HepG2 (cell line): ENCODE data around the gene GBA3. TPM values are rescaled to one million over a fixed set of nuclear protein-coding genes. Genes with fewer than 3 reads are reported as not detected.

Experiments
- ATAC-seq: fragments of 200-7000 bp; cut with Tn5 transposase; 3 replicates; pipeline ENCODE4 v1.9.1; 2020; ENCODE audit warnings: mild to moderate bottlenecking, moderate library complexity
- BruUV-seq: library from RNA; stranded (reverse); fragments of 400-500 nt; replicated peaks from 2 replicates; lab custom pipeline; 2021; lab: Mats Ljungman, UMichigan
- CTCF ChIA-PET: fragments of 300-600 bp; formaldehyde crosslinking; extraction: SDS; loops from one replicate; lab custom pipeline; 2021; ENCODE audit warnings: low total read pairs, inconsistent platforms, low intra/inter-chr PET ratio; lab: Yijun Ruan, JAX
- POLR2A ChIA-PET: fragments of 350-600 bp; sonication (Branson Sonifier 250); formaldehyde crosslinking; loops from one replicate; lab custom pipeline; 2020; ENCODE audit warnings: antibody characterized with exemption, inconsistent platforms; lab: Yijun Ruan, JAX
- DNase-seq: peaks from one replicate; pipeline ENCODE4 v3.0.0-alpha.2; 2015; ENCODE audit warnings: low spot score
- FAIRE-seq: peaks from 3 replicates; lab custom pipeline; 2011; peaks lifted over from hg19 to GRCh38; lab: Jason Lieb, UNC
- H2AFZ ChIP-seq: one replicate; pipeline ENCODE4 v1.6.1; 2011; ENCODE audit warnings: low read length, inconsistent platforms
- H3K27ac ChIP-seq: fragments of 300-600 bp; 3 replicates; pipeline ENCODE4 v1.8.0; 2011; ENCODE audit warnings: mixed run types, mild to moderate bottlenecking, mixed read lengths, low read length, inconsistent platforms; ENCODE audit not compliant: insufficient read depth; ENCODE audit errors: extremely low read length
- H3K27me3 ChIP-seq, 2 experiments: fragments of 200-600 bp in 1 of 2; 2 replicates in 1 of 2; 3 replicates in 1 of 2; pipeline versions ENCODE4 v1.6.0 to v1.8.0; 2011; ENCODE audit warnings: low read length in 2 of 2, mild to moderate bottlenecking in 2 of 2, moderate library complexity in 2 of 2, inconsistent platforms in 1 of 2; ENCODE audit not compliant: insufficient read depth in 2 of 2, control insufficient read depth in 1 of 2
- H3K36me3 ChIP-seq, 2 experiments: fragments of 200-600 bp in 1 of 2; replicated peaks in 1 of 2; 2 replicates in 1 of 2; 3 replicates in 1 of 2; pipeline versions ENCODE4 v1.5.1 to v1.8.0; 2011; ENCODE audit warnings: low read length in 2 of 2, inconsistent platforms in 1 of 2; ENCODE audit not compliant: insufficient read depth in 2 of 2, control insufficient read depth in 1 of 2
- H3K4me1 ChIP-seq: 2 replicates; pipeline ENCODE4 v1.5.1; 2012; ENCODE audit warnings: low read length, inconsistent platforms; ENCODE audit not compliant: insufficient read depth
- H3K4me2 ChIP-seq: 2 replicates; pipeline ENCODE4 v1.6.0; 2011; ENCODE audit warnings: low read depth, low read length, inconsistent platforms
- H3K4me3 ChIP-seq, 3 experiments: fragments of 200-600 bp in 1 of 3; sonication (generic), shearing (Covaris generic) in 1 of 3; replicated peaks in 1 of 3; 2 replicates each; pipeline ENCODE4 v1.5.1; 2011 to 2016; ENCODE audit warnings: low read length in 3 of 3, inconsistent platforms in 2 of 3, low read depth in 2 of 3, mild to moderate bottlenecking in 2 of 3, control low read depth in 1 of 3, mixed read lengths in 1 of 3; ENCODE audit not compliant: insufficient read depth in 1 of 3
- H3K79me2 ChIP-seq: one replicate; pipeline ENCODE4 v1.6.1; 2011; ENCODE audit warnings: low read length, inconsistent platforms; ENCODE audit not compliant: insufficient read depth
- H3K9ac ChIP-seq: 2 replicates; pipeline ENCODE4 v1.6.0; 2011; ENCODE audit warnings: mild to moderate bottlenecking, low read depth, low read length, inconsistent platforms; ENCODE audit not compliant: insufficient read depth
- H3K9me3 ChIP-seq: 2 replicates; pipeline ENCODE4 v1.5.1; 2012; ENCODE audit warnings: mild to moderate bottlenecking, low read length
- H4K20me1 ChIP-seq: 2 replicates; pipeline ENCODE4 v1.6.0; 2011; ENCODE audit warnings: inconsistent platforms, mild to moderate bottlenecking, low read length, moderate library complexity; ENCODE audit not compliant: insufficient read depth
- CBFB ChIP-seq: sonication (generic); formaldehyde crosslinking; IDR thresholded peaks from 2 replicates; pipeline ENCODE4 v1.4.0; 2020; ENCODE audit warnings: missing genetic modification reagents
- CEBPG ChIP-seq: IDR thresholded peaks from 2 replicates; pipeline ENCODE4 v1.6.1; 2016
- ELF3 ChIP-seq: IDR thresholded peaks from 2 replicates; pipeline ENCODE4 v1.6.1; 2016; ENCODE audit warnings: missing genetic modification reagents, missing compliant biosample characterization
- GZF1 ChIP-seq: sonication (generic); formaldehyde crosslinking; IDR thresholded peaks from 2 replicates; pipeline ENCODE4 v1.5.1; 2020; ENCODE audit warnings: mild to moderate bottlenecking, missing genetic modification reagents
- HDAC2 ChIP-seq: sonication (generic); formaldehyde crosslinking; IDR thresholded peaks from 2 replicates; pipeline ENCODE4 v1.4.0; 2020; ENCODE audit warnings: missing genetic modification reagents
- MED13 ChIP-seq: sonication (generic); formaldehyde crosslinking; IDR thresholded peaks from 2 replicates; pipeline ENCODE4 v1.5.0; 2020; ENCODE audit warnings: missing genetic modification reagents
- NR2C2 ChIP-seq: sonication (generic); formaldehyde crosslinking; IDR thresholded peaks from 2 replicates; pipeline ENCODE4 v1.4.0; 2020; ENCODE audit warnings: missing genetic modification reagents, mild to moderate bottlenecking, moderate library complexity, borderline replicate concordance
- NR2F6 ChIP-seq, 2 experiments: IDR thresholded peaks; 2 replicates each; pipeline ENCODE4 v1.6.1; 2016; ENCODE audit warnings: antibody characterized with exemption in 1 of 2, mild to moderate bottlenecking in 1 of 2
- SATB2 ChIP-seq: sonication (generic); formaldehyde crosslinking; IDR thresholded peaks from 2 replicates; pipeline ENCODE4 v1.5.0; 2020; ENCODE audit warnings: missing genetic modification reagents
- ZC3H4 ChIP-seq: sonication (generic); formaldehyde crosslinking; IDR thresholded peaks from 2 replicates; pipeline ENCODE4 v1.4.0; 2020; ENCODE audit warnings: missing genetic modification reagents, borderline replicate concordance
- ZFP37 ChIP-seq: sonication (generic); formaldehyde crosslinking; IDR thresholded peaks from 2 replicates; pipeline ENCODE4 v1.4.0; 2020; ENCODE audit warnings: missing genetic modification reagents, borderline replicate concordance
- ZNF138 ChIP-seq: sonication (generic); formaldehyde crosslinking; IDR thresholded peaks from 2 replicates; pipeline ENCODE4 v1.5.0; 2020; ENCODE audit warnings: mild to moderate bottlenecking, low read depth, missing genetic modification reagents
- ZNF280B ChIP-seq: sonication (generic); formaldehyde crosslinking; IDR thresholded peaks from 2 replicates; pipeline ENCODE4 v1.5.0; 2020; ENCODE audit warnings: missing genetic modification reagents, mild to moderate bottlenecking, borderline replicate concordance
- ZNF432 ChIP-seq: sonication (generic); formaldehyde crosslinking; IDR thresholded peaks from 2 replicates; pipeline ENCODE4 v1.5.0; 2020; ENCODE audit warnings: missing genetic modification reagents, mild to moderate bottlenecking, borderline replicate concordance
- ZNF510 ChIP-seq: sonication (generic); formaldehyde crosslinking; IDR thresholded peaks from 2 replicates; pipeline ENCODE4 v1.4.0; 2020; ENCODE audit warnings: low read depth, mild to moderate bottlenecking, missing genetic modification reagents
- ZNF577 ChIP-seq: sonication (generic); formaldehyde crosslinking; IDR thresholded peaks from 2 replicates; pipeline ENCODE4 v1.4.0; 2020; ENCODE audit warnings: mild to moderate bottlenecking, low read depth, missing genetic modification reagents, borderline replicate concordance
- WGBS: methylation state at CpG from one replicate; pipeline ENCODE4 v1.1.6; 2017; ENCODE audit warnings: low lambda C conversion rate; 5-methylcytosine and 5-hydroxymethylcytosine counted together
- in situ Hi-C: cut with HindIII; loops from 2 replicates; pipeline ENCODE4 v1.10.0; 2017; ENCODE audit warnings: low pct_unique_long_range_greater_than_20kb; ENCODE audit not compliant: extremely low pct_ligation_motif_present
- intact Hi-C: fragments of 100-400 bp; cut with micrococcal nuclease; formaldehyde crosslinking; loops from one replicate; pipeline ENCODE4 v1.10.0; 2022; ENCODE audit not compliant: unreplicated experiment
- polyA plus RNA-seq, 8 experiments: library from polyadenylated mRNA; depleted of rRNA in 3 of 8; stranded (reverse) in 7 of 8; unstranded in 1 of 8; fragments of >200 nt; fragmentation: Illumina TruSeq in 4 of 8; extraction: Trizol in 4 of 8; gene quantifications; 2 replicates each; pipeline versions ENCODE4 v1.2.1 to v1.2.3, GENCODE V29; 2011 to 2016; ENCODE audit warnings: low read depth in 4 of 8, missing spikeins in 1 of 8, mixed read lengths in 1 of 8; ENCODE audit not compliant: insufficient read depth in 1 of 8
- total RNA-seq, 5 experiments: library from RNA; depleted of rRNA; stranded (reverse); fragments of >200 nt; fragmentation: Illumina TruSeq; extraction: Trizol; gene quantifications; 2 replicates each; pipeline ENCODE4 v1.2.3, GENCODE V29; 2016; ENCODE audit warnings: low read depth in 1 of 5
- TF ChIP-seq, protein P1 (sequence below): sonication (generic); formaldehyde crosslinking; IDR thresholded peaks from 2 replicates; pipeline ENCODE4 v1.4.0; 2020; ENCODE audit warnings: missing genetic modification reagents
- TF ChIP-seq, protein P2 (sequence below): sonication (generic); formaldehyde crosslinking; IDR thresholded peaks from 2 replicates; pipeline ENCODE4 v1.4.0; 2020; ENCODE audit warnings: mild to moderate bottlenecking, low read depth, missing genetic modification reagents

The GBA3 gene
- total and polyA plus RNA-seq, 2 of the 13 experiments (the other 11 are each of a cell fraction or from before 2014, with no cell fraction given) = 0.18 TPM; not detected in 1

- TF ChIP-seq, protein P1, sequence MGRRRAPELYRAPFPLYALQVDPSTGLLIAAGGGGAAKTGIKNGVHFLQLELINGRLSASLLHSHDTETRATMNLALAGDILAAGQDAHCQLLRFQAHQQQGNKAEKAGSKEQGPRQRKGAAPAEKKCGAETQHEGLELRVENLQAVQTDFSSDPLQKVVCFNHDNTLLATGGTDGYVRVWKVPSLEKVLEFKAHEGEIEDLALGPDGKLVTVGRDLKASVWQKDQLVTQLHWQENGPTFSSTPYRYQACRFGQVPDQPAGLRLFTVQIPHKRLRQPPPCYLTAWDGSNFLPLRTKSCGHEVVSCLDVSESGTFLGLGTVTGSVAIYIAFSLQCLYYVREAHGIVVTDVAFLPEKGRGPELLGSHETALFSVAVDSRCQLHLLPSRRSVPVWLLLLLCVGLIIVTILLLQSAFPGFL (CRISPR knock-in tag) = no peak
- no peak for TF ChIP-seq ZNF577 (CRISPR knock-in tag)
These were observed 122.2 kb downstream of the GBA3 start (continued) for GRCh38 chr4:22814906-22815305.

GRCh38 chr4:22824091-22824490 is 131.4 kb downstream of the GBA3 start:
- H2AFZ ChIP-seq = no peak overlapping the region
- H3K9ac ChIP-seq = no peak overlapping the region
- CTCF ChIA-PET = no interaction called here
- H4K20me1 ChIP-seq = no peaks in the 10 kb centered on the region
- H3K27ac ChIP-seq = no peak overlapping the region
- no peaks in the 10 kb centered on the region for H3K27me3 ChIP-seq
- no peaks in the 10 kb centered on the region for H3K4me1 ChIP-seq
- ATAC-seq = no peak
- POLR2A ChIA-PET = no interaction called here
- DNase-seq = no peak
- BruUV-seq = no TSS peak
- in situ Hi-C loops (no loop called here), intact Hi-C loops (no loop called here)
- H3K4me3 ChIP-seq = no peak overlapping the region
- no peak overlapping the region for H3K4me2 ChIP-seq
- H3K36me3 ChIP-seq = no peaks in the 10 kb centered on the region
- WGBS = 20% methylated on average over 6 of the region's 6 CpGs
- H3K9me3 ChIP-seq = no peaks in the 10 kb centered on the region
- no peaks in the 10 kb centered on the region for H3K79me2 ChIP-seq
- FAIRE-seq = no peak
- no peak for TF ChIP-seq SATB2 (CRISPR knock-in tag)
- TF ChIP-seq ZNF510 = no peak
- no peak for TF ChIP-seq CEBPG
- TF ChIP-seq ZNF432 = no peak
- TF ChIP-seq, protein P1 (CRISPR knock-in tag) = no peak
- no peak for TF ChIP-seq ZFP37 (CRISPR knock-in tag)
- no peak for TF ChIP-seq HDAC2
- no peak for TF ChIP-seq NR2F6 (IDR thresholded peaks at IDR 0.05)
- TF ChIP-seq NR2F6 (CRISPR knock-in tag; IDR thresholded peaks at IDR 0.05) = no peak
- TF ChIP-seq MED13 (CRISPR knock-in tag) = no peak
- TF ChIP-seq NR2C2 (CRISPR knock-in tag) = no peak
- no peak for TF ChIP-seq CBFB (CRISPR knock-in tag)
- TF ChIP-seq ZC3H4 = no peak
- TF ChIP-seq ELF3 (CRISPR knock-in tag) = no peak
- no peak for TF ChIP-seq ZNF280B
- no peak for TF ChIP-seq GZF1
- TF ChIP-seq, protein P2, sequence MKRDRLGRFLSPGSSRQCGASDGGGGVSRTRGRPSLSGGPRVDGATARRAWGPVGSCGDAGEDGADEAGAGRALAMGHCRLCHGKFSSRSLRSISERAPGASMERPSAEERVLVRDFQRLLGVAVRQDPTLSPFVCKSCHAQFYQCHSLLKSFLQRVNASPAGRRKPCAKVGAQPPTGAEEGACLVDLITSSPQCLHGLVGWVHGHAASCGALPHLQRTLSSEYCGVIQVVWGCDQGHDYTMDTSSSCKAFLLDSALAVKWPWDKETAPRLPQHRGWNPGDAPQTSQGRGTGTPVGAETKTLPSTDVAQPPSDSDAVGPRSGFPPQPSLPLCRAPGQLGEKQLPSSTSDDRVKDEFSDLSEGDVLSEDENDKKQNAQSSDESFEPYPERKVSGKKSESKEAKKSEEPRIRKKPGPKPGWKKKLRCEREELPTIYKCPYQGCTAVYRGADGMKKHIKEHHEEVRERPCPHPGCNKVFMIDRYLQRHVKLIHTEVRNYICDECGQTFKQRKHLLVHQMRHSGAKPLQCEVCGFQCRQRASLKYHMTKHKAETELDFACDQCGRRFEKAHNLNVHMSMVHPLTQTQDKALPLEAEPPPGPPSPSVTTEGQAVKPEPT (CRISPR knock-in tag) = no peak
- TF ChIP-seq ZNF138 (CRISPR knock-in tag) = no peak
